SK-N-SH (cell line): ENCODE data around the gene KLC4. TPM values are rescaled to one million over a fixed set of nuclear protein-coding genes. Genes with fewer than 3 reads are reported as not detected.

Experiments
- CTCF ChIA-PET: fragments of 300-600, 350-600 bp; formaldehyde crosslinking; extraction: SDS; loops from one replicate; lab custom pipeline; 2021; lab: Yijun Ruan, JAX
- POLR2A ChIA-PET: fragments of 350-600 bp; sonication (Branson Sonifier 250); formaldehyde crosslinking; extraction: SDS; loops from one replicate; lab custom pipeline; 2020; ENCODE audit warnings: antibody characterized with exemption, inconsistent platforms; lab: Yijun Ruan, JAX
- DNase-seq: peaks from one replicate; pipeline ENCODE4 v3.0.0; 2012
- H2AFZ ChIP-seq: fragments of 200-600 bp; sonication (generic); 2 replicates; pipeline ENCODE4 v1.8.1; 2016; ENCODE audit warnings: antibody characterized with exemption, mild to moderate bottlenecking, low read depth
- H3F3A ChIP-seq: fragments of 200-600 bp; sonication (generic); replicated peaks from 2 replicates; pipeline ENCODE3; 2016; ENCODE audit warnings: antibody characterized with exemption, mild to moderate bottlenecking; ENCODE audit not compliant: insufficient read depth
- H3K27ac ChIP-seq, 2 experiments: fragments of 200-500 bp in 1 of 2; fragments of 200-600 bp in 1 of 2; sonication (Bioruptor generic) in 1 of 2; sonication (generic), shearing (Covaris generic) in 1 of 2; 2 replicates each; pipeline versions ENCODE4 v1.5.1 to v1.6.1; 2014 to 2016; ENCODE audit warnings: low read depth in 2 of 2, inconsistent platforms in 1 of 2, low read length in 1 of 2, mild to moderate bottlenecking in 1 of 2, mixed read lengths in 1 of 2
- H3K27me3 ChIP-seq: fragments of 200-600 bp; sonication (generic), shearing (Covaris generic); 2 replicates; pipeline ENCODE4 v1.6.1; 2016; ENCODE audit warnings: mixed run types; ENCODE audit not compliant: insufficient read depth
- H3K36me3 ChIP-seq, 2 experiments: fragments of 200-500 bp in 1 of 2; fragments of 200-600 bp in 1 of 2; sonication (Bioruptor generic) in 1 of 2; sonication (generic) in 1 of 2; replicated peaks in 1 of 2; 2 replicates each; pipeline versions ENCODE3 to v1.5.1; 2014 to 2016; ENCODE audit warnings: low read length in 1 of 2, mild to moderate bottlenecking in 1 of 2; ENCODE audit not compliant: insufficient read depth in 2 of 2, control insufficient read depth in 1 of 2
- H3K4me1 ChIP-seq, 2 experiments: fragments of 200-500 bp in 1 of 2; fragments of 200-600 bp in 1 of 2; sonication (Bioruptor generic) in 1 of 2; sonication (generic), shearing (Covaris generic) in 1 of 2; 2 replicates each; pipeline versions ENCODE4 v1.5.1 to v1.6.1; 2014 to 2016; ENCODE audit warnings: low read depth in 1 of 2, low read length in 1 of 2, mixed run types in 1 of 2; ENCODE audit not compliant: insufficient read depth in 2 of 2, control insufficient read depth in 1 of 2
- H3K4me2 ChIP-seq: fragments of 200-600 bp; sonication (generic), shearing (Covaris generic); 2 replicates; pipeline ENCODE4 v1.6.1; 2017; ENCODE audit warnings: mixed run types
- H3K4me3 ChIP-seq, 2 experiments: fragments of 200-500 bp in 1 of 2; fragments of 200-600 bp in 1 of 2; sonication (Bioruptor generic) in 1 of 2; sonication (generic), shearing (Covaris generic) in 1 of 2; 2 replicates each; pipeline versions ENCODE4 v1.5.1 to v1.8.1; 2014 to 2016; ENCODE audit warnings: low read depth in 2 of 2, inconsistent platforms in 1 of 2, low read length in 1 of 2, mild to moderate bottlenecking in 1 of 2, mixed read lengths in 1 of 2, moderate library complexity in 1 of 2
- H3K79me2 ChIP-seq: fragments of 200-600 bp; sonication (generic); 2 replicates; pipeline ENCODE4 v1.8.1; 2017; ENCODE audit warnings: mild to moderate bottlenecking; ENCODE audit not compliant: insufficient read depth
- H3K9ac ChIP-seq: fragments of 200-600 bp; sonication (generic); 2 replicates; pipeline ENCODE4 v1.6.1; 2017; ENCODE audit warnings: mixed run types
- H3K9me2 ChIP-seq: fragments of 200-600 bp; sonication (generic); 2 replicates; pipeline ENCODE4 v1.6.1; 2017; ENCODE audit warnings: mixed run types
- H3K9me3 ChIP-seq: fragments of 200-600 bp; sonication (generic); 2 replicates; pipeline ENCODE4 v1.6.1; 2017; ENCODE audit warnings: mixed run types, mild to moderate bottlenecking, moderate library complexity
- H4K20me1 ChIP-seq: fragments of 200-600 bp; sonication (generic); 2 replicates; pipeline ENCODE4 v1.6.1; 2017; ENCODE audit warnings: mild to moderate bottlenecking, mixed run types; ENCODE audit not compliant: insufficient read depth
- CHD2 ChIP-seq: fragments of 150-350 bp; IDR thresholded peaks from 2 replicates; pipeline ENCODE4 v1.6.1; 2018; ENCODE audit warnings: low read length; ENCODE audit not compliant: partially characterized antibody
- ELF1 ChIP-seq: IDR thresholded peaks from 2 replicates; pipeline ENCODE4 v1.4.0; 2012
- EZH2phosphoT487 ChIP-seq: fragments of 200-600 bp; sonication (generic); IDR thresholded peaks from 2 replicates; pipeline ENCODE4 v1.6.1; 2017; ENCODE audit warnings: low read depth, mixed run types, mild to moderate bottlenecking, antibody characterized with exemption, moderate library complexity, borderline replicate concordance
- FOXJ3 ChIP-seq: sonication (generic); formaldehyde crosslinking; IDR thresholded peaks from 2 replicates; pipeline ENCODE4 v1.5.1; 2020; ENCODE audit warnings: mild to moderate bottlenecking, missing genetic modification reagents
- FOXM1 ChIP-seq: IDR thresholded peaks from 2 replicates; pipeline ENCODE4 v1.4.0; 2012; ENCODE audit warnings: low read depth, mild to moderate bottlenecking
- GABPA ChIP-seq: IDR thresholded peaks from 2 replicates; pipeline ENCODE4 v1.4.0; 2012; ENCODE audit warnings: low read depth, mild to moderate bottlenecking
- MEF2A ChIP-seq: IDR thresholded peaks from 2 replicates; pipeline ENCODE4 v1.4.0; 2012; ENCODE audit warnings: low read depth, borderline replicate concordance
- NFIC ChIP-seq: IDR thresholded peaks from 2 replicates; pipeline ENCODE4 v1.4.0; 2012; ENCODE audit warnings: borderline replicate concordance
- NRF1 ChIP-seq: IDR thresholded peaks from 2 replicates; pipeline ENCODE4 v1.6.1; 2012; ENCODE audit warnings: low read depth, mild to moderate bottlenecking, low read length
- POLR2AphosphoS5 ChIP-seq: IDR thresholded peaks from 2 replicates; pipeline ENCODE4 v1.6.1; 2012; ENCODE audit warnings: low read depth, low read length
- RCOR1 ChIP-seq: fragments of 150-350 bp; IDR thresholded peaks from 2 replicates; pipeline ENCODE4 v1.6.1; 2017; ENCODE audit warnings: antibody characterized with exemption, low read length
- SMC3 ChIP-seq: IDR thresholded peaks from 2 replicates; pipeline ENCODE4 v1.6.1; 2012; ENCODE audit warnings: low read depth, low read length, improper control_type of control experiment
- TAF1 ChIP-seq: IDR thresholded peaks from 2 replicates; pipeline ENCODE4 v1.6.1; 2012; ENCODE audit warnings: low read depth, mild to moderate bottlenecking, low read length, moderate library complexity, borderline replicate concordance
- TCF12 ChIP-seq: IDR thresholded peaks from 2 replicates; pipeline ENCODE4 v1.4.0; 2012
- TEAD4 ChIP-seq: IDR thresholded peaks from 2 replicates; pipeline ENCODE4 v1.4.0; 2012; ENCODE audit warnings: mild to moderate bottlenecking, borderline replicate concordance; ENCODE audit not compliant: insufficient read depth
- YY1 ChIP-seq: IDR thresholded peaks from 2 replicates; pipeline ENCODE4 v1.4.0; 2012; ENCODE audit warnings: low read depth, mild to moderate bottlenecking
- WGBS: methylation state at CpG from one replicate; pipeline ENCODE4 v1.1.6; 2017; ENCODE audit warnings: low lambda C conversion rate; 5-methylcytosine and 5-hydroxymethylcytosine counted together
- polyA plus RNA-seq, 3 experiments: library from polyadenylated mRNA; depleted of rRNA; stranded (reverse); fragments of >200 nt; gene quantifications; 2 replicates each; pipeline ENCODE4 v1.2.3, GENCODE V29; 2012
- TF ChIP-seq, protein P1 (sequence below): fragments of 200-600 bp; sonication (generic); IDR thresholded peaks from 2 replicates; pipeline ENCODE4 v1.6.1; 2017; ENCODE audit warnings: antibody characterized with exemption, mild to moderate bottlenecking, moderate library complexity
- TF ChIP-seq, protein P2 (sequence below): fragments of 150-350 bp; IDR thresholded peaks from 2 replicates; pipeline ENCODE4 v1.6.1; 2016; ENCODE audit warnings: mild to moderate bottlenecking, low read depth, low read length
- TF ChIP-seq, protein P3 (sequence below): IDR thresholded peaks from 2 replicates; pipeline ENCODE4 v1.4.0; 2012; ENCODE audit warnings: low read depth, borderline replicate concordance

Gene KLC4
- polyA plus RNA-seq, 1 of the 3 experiments (the other 2 are of a cell fraction): 17.5 TPM

DNA sequence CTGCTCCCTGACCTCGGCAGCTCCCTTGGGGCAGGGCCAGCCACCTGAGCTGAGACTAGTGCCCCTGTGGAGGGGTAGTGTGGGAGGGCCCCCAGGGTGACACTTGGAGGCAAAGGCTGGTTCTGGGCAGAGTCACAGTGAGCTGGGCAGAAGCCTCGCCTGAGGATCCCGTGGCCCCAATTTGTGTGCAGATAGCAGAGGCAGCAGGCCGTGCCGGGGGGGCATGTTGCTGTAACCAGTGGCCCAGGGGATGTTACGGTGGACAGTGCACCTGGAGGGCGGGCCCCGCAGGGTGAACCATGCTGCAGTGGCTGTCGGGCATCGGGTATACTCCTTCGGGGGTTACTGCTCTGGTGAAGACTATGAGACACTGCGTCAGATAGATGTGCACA is 42.5 kb upstream of the KLC4 start:
- 89% methylated on average over 8 of the region's 12 CpGs for WGBS
- no peak overlapping the region for H3K4me3 ChIP-seq

DNA sequence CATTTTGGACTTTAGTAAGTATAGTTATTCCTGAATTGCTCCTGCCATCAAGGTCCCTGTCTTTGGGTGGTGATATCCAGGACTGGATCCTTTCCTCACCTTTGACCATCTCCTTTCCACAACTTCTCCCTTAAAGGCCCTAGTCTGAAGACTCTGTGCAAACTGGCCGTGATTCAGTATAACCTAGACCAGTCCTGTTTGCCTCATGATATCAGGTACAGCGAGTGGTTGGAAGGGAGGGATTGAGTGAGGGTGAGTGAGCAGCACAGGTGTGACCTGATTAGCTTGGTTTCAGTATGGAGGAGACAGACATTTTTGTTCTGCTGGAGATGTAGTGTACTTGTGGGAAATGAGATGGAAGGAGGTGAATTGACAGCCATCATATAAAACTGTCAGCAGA is 40.3 kb upstream of the KLC4 start:
- H3K9me2 ChIP-seq: no peaks in the 10 kb centered on the region
- no peak overlapping the region for H2AFZ ChIP-seq
- WGBS: 93% methylated on average over 2 of the region's 2 CpGs
- no peak overlapping the region for H3K9ac ChIP-seq
- ChIA-PET CTCF (no interaction called here), POLR2A (no interaction called here)
- H3F3A ChIP-seq: peaks cover 28% of the 10 kb centered on the region
- H3K27ac ChIP-seq: no peak overlapping the region
- no peak overlapping the region for H3K4me3 ChIP-seq
- TF ChIP-seq TCF12: no peak
- TF ChIP-seq, protein P1, sequence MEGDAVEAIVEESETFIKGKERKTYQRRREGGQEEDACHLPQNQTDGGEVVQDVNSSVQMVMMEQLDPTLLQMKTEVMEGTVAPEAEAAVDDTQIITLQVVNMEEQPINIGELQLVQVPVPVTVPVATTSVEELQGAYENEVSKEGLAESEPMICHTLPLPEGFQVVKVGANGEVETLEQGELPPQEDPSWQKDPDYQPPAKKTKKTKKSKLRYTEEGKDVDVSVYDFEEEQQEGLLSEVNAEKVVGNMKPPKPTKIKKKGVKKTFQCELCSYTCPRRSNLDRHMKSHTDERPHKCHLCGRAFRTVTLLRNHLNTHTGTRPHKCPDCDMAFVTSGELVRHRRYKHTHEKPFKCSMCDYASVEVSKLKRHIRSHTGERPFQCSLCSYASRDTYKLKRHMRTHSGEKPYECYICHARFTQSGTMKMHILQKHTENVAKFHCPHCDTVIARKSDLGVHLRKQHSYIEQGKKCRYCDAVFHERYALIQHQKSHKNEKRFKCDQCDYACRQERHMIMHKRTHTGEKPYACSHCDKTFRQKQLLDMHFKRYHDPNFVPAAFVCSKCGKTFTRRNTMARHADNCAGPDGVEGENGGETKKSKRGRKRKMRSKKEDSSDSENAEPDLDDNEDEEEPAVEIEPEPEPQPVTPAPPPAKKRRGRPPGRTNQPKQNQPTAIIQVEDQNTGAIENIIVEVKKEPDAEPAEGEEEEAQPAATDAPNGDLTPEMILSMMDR: no peak
- no peak for TF ChIP-seq MEF2A
- TF ChIP-seq RCOR1: no peak
- no peak for TF ChIP-seq CHD2
- no peak for TF ChIP-seq TAF1
- no peak for TF ChIP-seq YY1
- TF ChIP-seq SMC3: no peak
- no peak for TF ChIP-seq POLR2AphosphoS5
- TF ChIP-seq FOXJ3: no peak
- no peak for TF ChIP-seq EZH2phosphoT487
- no peak for TF ChIP-seq NRF1
- no peak for TF ChIP-seq NFIC
- no peak overlapping the region for H3K4me2 ChIP-seq
- H3K9me3 ChIP-seq: no peaks in the 10 kb centered on the region
- H3K79me2 ChIP-seq: peaks cover 74% of the 10 kb centered on the region
- no peak for DNase-seq
- peaks cover 32 to 40% of the 10 kb centered on the region in 2 experiments for H3K36me3 ChIP-seq
- H3K27me3 ChIP-seq: no peaks in the 10 kb centered on the region
- H4K20me1 ChIP-seq: peaks cover 16% of the 10 kb centered on the region
- H3K4me1 ChIP-seq: peaks cover 12 to 36% of the 10 kb centered on the region in 2 experiments; a peak in 3 of 4 replicates

More for the DNA sequence above, 42.5 kb upstream of the KLC4 start:
- H3K27ac ChIP-seq: no peak overlapping the region
- H3K4me2 ChIP-seq: peak overlapping the region; percentile 79; the same call in 1 of the 2 replicates
- H3K9ac ChIP-seq: no peak overlapping the region
- H3K79me2 ChIP-seq: peaks cover 70% of the 10 kb centered on the region
- TF ChIP-seq, protein P2, sequence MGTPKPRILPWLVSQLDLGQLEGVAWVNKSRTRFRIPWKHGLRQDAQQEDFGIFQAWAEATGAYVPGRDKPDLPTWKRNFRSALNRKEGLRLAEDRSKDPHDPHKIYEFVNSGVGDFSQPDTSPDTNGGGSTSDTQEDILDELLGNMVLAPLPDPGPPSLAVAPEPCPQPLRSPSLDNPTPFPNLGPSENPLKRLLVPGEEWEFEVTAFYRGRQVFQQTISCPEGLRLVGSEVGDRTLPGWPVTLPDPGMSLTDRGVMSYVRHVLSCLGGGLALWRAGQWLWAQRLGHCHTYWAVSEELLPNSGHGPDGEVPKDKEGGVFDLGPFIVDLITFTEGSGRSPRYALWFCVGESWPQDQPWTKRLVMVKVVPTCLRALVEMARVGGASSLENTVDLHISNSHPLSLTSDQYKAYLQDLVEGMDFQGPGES: no peak
- no peak for TF ChIP-seq ELF1
- TF ChIP-seq, protein P3, sequence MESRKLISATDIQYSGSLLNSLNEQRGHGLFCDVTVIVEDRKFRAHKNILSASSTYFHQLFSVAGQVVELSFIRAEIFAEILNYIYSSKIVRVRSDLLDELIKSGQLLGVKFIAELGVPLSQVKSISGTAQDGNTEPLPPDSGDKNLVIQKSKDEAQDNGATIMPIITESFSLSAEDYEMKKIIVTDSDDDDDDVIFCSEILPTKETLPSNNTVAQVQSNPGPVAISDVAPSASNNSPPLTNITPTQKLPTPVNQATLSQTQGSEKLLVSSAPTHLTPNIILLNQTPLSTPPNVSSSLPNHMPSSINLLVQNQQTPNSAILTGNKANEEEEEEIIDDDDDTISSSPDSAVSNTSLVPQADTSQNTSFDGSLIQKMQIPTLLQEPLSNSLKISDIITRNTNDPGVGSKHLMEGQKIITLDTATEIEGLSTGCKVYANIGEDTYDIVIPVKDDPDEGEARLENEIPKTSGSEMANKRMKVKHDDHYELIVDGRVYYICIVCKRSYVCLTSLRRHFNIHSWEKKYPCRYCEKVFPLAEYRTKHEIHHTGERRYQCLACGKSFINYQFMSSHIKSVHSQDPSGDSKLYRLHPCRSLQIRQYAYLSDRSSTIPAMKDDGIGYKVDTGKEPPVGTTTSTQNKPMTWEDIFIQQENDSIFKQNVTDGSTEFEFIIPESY: no peak
- no peak for TF ChIP-seq SMC3
- no peak for TF ChIP-seq GABPA
- TF ChIP-seq TEAD4: no peak
- no peak for TF ChIP-seq EZH2phosphoT487
- no peak for TF ChIP-seq FOXM1
- no peaks in the 10 kb centered on the region for H3K9me2 ChIP-seq
- peaks cover 24 to 44% of the 10 kb centered on the region in 2 experiments for H3K36me3 ChIP-seq
- DNase-seq: no peak
- H3K4me1 ChIP-seq: peaks cover 3 to 44% of the 10 kb centered on the region in 2 experiments; a peak in 3 of 4 replicates
- no peaks in the 10 kb centered on the region for H3K9me3 ChIP-seq
- POLR2A ChIA-PET: interaction anchor here (0.7 kb wide), 1 partner anchor 33 kb away, joined by 3 read pairs; the partner anchor contains the start of gene PPP2R5D
- H4K20me1 ChIP-seq: peaks cover 12% of the 10 kb centered on the region; the same call in 1 of the 2 replicates
- peaks cover 26% of the 10 kb centered on the region for H3F3A ChIP-seq
- no peaks in the 10 kb centered on the region for H3K27me3 ChIP-seq
- CTCF ChIA-PET: interaction anchor here (1.0 to 3.6 kb wide), 3 partner anchors 37 to 126 kb away, joined by 3 to 12 read pairs (median 4); partner anchors contain the start of gene CUL7
- H2AFZ ChIP-seq: no peak overlapping the region
